Right lobe of liver (tissue), 4 donors: ENCODE results near the gene NSMF.

ENCODE experiments used
- POLR2A ChIP-seq: fragments of 450-650 bp; IDR thresholded peaks from one replicate; pipeline ENCODE4 v1.6.1; 2017; ENCODE audit warnings: antibody characterized with exemption, mild to moderate bottlenecking
- TF ChIP-seq, protein P1 (sequence below), 4 donors: fragments of 200-600 bp in 3 of 4; fragments of 450-650 bp in 1 of 4; IDR thresholded peaks; one replicate each; pipeline versions ENCODE4 v1.5.1 to v1.8.0; 2016 to 2022; ENCODE audit warnings: antibody characterized with exemption in 4 of 4, mild to moderate bottlenecking in 2 of 4
- donor health status: DM: no; HTN: no; CAD: no.
- donor health status: DM: no; HTN: no; CAD: no.
- donor health status: DM: no; HTN: yes; CAD: no.

DNA sequence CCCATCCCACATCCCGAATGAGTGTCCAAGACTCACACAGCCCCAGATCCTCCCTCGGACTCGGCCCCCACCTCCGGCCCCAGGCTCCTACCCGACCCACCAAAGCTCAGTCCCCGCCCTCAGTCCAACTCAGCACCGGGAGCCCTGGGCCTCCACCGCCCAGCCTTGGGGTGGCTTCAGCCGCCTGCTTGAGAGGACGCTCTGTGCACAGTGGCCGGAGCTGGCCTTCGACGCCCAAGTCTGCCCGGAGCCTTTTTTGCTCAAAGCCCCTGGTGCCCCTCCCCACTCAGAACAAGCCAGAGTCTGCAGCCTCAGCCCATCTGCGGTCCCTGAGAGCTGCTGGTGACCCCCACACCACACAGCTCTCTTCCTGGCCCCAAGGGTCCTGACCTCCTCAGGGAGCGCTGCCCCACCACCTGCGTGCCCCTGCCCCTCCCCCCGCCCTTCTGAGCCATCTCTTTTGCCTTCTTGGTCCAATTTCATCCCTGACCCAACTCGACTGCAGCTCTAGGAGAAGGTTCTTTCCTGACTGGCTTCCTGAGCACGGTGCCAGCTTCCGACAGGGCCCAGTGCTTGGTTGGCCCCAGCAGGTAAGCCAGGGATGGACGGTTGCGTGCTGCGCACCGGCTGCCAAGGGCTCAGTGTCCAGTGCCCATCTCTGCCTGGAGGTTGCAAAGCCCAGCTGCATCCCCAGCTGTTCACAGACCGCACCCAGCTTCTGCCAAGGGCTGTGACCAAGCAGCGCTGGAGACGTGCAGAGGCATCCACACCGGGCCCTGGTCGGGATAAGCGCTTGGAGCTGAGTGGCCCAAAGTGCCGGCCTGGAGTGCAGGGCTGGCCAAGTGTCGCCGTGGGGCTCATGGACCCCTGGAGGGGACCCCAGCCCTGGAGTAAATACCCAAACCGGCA, 27.7 kb upstream of the NSMF start:
- no peak for TF ChIP-seq POLR2A
- TF ChIP-seq, protein P1, sequence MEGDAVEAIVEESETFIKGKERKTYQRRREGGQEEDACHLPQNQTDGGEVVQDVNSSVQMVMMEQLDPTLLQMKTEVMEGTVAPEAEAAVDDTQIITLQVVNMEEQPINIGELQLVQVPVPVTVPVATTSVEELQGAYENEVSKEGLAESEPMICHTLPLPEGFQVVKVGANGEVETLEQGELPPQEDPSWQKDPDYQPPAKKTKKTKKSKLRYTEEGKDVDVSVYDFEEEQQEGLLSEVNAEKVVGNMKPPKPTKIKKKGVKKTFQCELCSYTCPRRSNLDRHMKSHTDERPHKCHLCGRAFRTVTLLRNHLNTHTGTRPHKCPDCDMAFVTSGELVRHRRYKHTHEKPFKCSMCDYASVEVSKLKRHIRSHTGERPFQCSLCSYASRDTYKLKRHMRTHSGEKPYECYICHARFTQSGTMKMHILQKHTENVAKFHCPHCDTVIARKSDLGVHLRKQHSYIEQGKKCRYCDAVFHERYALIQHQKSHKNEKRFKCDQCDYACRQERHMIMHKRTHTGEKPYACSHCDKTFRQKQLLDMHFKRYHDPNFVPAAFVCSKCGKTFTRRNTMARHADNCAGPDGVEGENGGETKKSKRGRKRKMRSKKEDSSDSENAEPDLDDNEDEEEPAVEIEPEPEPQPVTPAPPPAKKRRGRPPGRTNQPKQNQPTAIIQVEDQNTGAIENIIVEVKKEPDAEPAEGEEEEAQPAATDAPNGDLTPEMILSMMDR (IDR thresholded peaks at IDR 0.05): no peak
